Measurements from ENCODE around the gene SLC25A11. TPM values are rescaled to one million over a fixed set of nuclear protein-coding genes. Genes with fewer than 3 reads are reported as not detected.

The SLC25A11 gene
- total RNA-seq, 1 donor: 51.8 TPM

DNA sequence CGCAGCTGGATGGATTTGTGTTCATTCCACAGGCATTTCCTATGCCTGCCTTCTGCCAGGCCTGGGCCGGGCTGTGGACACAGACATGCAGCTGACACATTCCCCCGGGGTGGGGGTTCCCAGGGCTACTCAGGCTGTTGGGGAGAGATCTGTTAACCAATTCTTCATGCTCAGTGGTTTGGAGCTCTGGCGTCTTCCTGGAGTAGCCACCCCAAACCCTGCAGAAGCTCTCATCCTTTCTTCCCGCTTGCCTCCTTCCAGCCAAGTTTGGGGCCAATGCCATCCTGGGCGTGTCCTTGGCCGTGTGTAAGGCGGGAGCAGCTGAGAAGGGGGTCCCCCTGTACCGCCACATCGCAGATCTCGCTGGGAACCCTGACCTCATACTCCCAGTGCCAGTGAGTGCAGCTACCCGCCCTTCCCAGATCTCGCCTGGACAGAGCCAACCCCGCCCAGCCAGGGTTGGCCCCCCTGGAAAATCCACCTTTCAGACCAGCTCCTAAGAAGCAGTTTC is 13.7 kb upstream of the SLC25A11 start:
- TF ChIP-seq, protein P1, sequence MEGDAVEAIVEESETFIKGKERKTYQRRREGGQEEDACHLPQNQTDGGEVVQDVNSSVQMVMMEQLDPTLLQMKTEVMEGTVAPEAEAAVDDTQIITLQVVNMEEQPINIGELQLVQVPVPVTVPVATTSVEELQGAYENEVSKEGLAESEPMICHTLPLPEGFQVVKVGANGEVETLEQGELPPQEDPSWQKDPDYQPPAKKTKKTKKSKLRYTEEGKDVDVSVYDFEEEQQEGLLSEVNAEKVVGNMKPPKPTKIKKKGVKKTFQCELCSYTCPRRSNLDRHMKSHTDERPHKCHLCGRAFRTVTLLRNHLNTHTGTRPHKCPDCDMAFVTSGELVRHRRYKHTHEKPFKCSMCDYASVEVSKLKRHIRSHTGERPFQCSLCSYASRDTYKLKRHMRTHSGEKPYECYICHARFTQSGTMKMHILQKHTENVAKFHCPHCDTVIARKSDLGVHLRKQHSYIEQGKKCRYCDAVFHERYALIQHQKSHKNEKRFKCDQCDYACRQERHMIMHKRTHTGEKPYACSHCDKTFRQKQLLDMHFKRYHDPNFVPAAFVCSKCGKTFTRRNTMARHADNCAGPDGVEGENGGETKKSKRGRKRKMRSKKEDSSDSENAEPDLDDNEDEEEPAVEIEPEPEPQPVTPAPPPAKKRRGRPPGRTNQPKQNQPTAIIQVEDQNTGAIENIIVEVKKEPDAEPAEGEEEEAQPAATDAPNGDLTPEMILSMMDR (IDR thresholded peaks at IDR 0.05; ENCODE audit: insufficient read depth, low read depth, low read length): no peak
- H3K4me3 ChIP-seq (ENCODE audit: low read depth, low read length): no peak overlapping the region
- peak; percentile 75 for DNase-seq (ENCODE audit: low read depth)

DNA sequence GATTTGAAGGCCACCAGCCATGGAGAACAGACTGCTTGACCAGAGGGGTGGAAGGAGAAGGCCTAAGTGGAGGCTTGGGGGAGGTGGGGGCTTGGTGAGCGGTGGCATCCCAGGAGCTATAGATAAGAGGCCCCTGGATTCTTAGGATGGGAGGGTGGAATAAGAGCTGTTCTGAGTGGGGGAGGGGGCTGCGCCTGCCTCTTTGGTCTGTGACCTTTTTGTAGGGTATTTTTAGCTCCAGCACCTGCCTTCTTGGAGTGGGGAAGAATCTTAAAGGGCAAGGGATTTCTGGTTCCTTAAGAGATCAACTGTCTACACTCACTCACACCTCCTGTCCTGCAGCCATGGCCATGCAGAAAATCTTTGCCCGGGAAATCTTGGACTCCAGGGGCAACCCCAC is 11.6 kb upstream of the SLC25A11 start:
- DNase-seq (ENCODE audit: low read depth): no peak
- H3K4me3 ChIP-seq (ENCODE audit: low read depth, low read length): no peak overlapping the region
- TF ChIP-seq, protein P1 (IDR thresholded peaks at IDR 0.05; ENCODE audit: insufficient read depth, low read depth, low read length): no peak

DNA sequence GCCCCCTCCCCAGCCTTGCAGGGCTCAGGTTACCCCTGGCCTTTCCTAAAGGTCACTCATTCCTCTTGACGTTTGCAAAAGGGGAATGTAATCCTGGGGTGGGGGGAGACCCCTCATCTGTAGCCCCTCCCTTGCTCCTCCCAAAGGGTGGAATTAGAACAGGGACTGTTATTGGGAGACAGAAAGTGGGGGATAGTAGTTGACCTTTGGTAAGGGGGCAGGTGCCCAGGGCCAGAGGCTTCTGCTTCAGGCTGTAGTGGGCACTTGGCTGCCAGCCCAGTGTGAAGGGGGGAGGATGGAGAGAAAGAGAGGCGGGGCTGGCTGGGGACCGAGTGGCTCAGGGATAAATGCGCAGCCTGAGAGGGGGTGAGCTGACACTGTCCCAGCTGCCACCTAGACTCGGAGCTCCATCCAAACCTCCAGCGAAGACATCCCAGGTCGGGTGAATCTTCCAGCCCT is 10.9 kb upstream of the SLC25A11 start, which contains the start of gene ENO3:
Gene ENO3 (plus strand): TSS at position 374 of the 459 bp plus-strand sequence. CDS start 711 bp downstream, outside the sequence.
- H3K4me3 ChIP-seq (ENCODE audit: low read depth, low read length): peak within 1 kb of the TSS; percentile 56
- TF ChIP-seq, protein P1 (IDR thresholded peaks at IDR 0.05; ENCODE audit: insufficient read depth, low read depth, low read length): no peak
- DNase-seq (ENCODE audit: low read depth): no peak

DNA sequence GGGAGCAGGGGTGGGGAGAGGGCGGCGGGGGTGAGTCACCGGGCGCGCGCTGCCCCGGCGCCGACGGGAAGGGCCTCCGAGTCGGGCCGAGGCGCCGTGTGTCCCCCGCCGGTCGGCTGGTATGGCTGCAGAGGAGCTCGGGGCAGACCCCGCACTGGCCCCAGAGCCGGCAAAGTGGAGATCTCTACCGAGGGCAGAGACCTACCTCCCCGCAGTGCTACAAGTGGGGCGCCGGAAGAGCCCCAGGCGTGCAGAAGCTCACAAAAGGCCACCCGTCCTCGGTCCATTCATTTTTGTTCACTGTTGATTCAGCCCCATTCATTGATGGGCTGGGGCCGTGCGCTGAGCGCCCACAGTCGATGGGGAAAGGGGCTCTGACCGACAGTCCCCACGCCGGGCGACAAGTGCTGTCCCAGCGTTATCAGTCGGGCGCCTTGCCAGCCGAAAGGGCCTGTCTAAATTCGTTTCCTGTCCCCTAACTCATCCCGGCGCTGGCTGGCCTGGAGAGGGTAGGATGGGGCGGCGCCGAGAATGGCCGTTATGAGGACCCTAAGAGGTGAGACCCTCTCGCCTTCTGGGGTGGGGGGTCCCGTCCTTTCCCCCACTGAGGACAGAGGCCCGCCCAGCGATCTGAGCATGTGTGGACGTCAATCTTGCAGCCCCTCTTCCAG is 10.4 kb upstream of the SLC25A11 start:
- peak overlapping the region; percentile 98 for H3K4me3 ChIP-seq (ENCODE audit: low read depth, low read length)
- TF ChIP-seq, protein P1 (IDR thresholded peaks at IDR 0.05; ENCODE audit: insufficient read depth, low read depth, low read length): no peak
- peak; percentile 37 for DNase-seq (ENCODE audit: low read depth)

DNA sequence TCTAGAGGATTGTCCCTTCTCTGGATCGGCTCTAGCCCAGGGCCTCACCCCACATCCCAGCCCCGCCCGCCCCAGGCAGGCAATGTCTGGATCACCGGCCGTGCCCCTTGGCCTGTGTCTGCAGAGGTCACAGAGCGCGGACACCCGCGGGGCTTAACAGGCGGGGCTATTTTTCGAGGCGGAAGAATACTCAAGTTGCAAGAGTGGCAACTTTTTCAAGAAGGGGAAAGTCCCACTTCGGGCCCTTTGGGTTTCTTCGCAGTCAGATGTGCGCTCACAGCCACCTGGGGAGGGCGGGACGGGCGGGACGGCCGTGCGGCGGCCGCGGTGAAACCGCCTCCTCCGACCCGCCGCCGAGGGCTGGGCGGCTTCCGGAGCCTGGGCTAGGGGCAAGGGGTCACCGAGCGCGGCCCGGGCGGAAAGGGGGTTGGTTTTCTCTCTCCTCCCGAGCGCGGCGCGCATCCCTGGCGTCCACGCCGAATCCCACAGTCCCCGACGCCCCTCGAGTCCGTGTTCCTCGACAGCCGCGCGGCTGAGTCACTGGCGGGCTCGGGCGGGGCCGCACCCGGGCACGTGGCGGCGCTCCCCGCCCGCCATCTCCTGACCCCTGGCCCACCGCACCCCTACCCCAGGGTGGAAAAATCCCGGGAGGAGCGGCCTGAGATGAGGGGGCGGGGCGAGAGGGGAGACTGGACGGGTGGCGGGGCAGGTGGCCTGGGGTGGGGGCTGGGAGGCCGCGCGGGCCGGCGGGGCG is 9.7 kb upstream of the SLC25A11 start:
- peak overlapping the region; percentile 98 for H3K4me3 ChIP-seq (ENCODE audit: low read depth, low read length)
- peak; percentile 88 for DNase-seq (ENCODE audit: low read depth)
- TF ChIP-seq, protein P1 (IDR thresholded peaks at IDR 0.05; ENCODE audit: insufficient read depth, low read depth, low read length): no peak

DNA sequence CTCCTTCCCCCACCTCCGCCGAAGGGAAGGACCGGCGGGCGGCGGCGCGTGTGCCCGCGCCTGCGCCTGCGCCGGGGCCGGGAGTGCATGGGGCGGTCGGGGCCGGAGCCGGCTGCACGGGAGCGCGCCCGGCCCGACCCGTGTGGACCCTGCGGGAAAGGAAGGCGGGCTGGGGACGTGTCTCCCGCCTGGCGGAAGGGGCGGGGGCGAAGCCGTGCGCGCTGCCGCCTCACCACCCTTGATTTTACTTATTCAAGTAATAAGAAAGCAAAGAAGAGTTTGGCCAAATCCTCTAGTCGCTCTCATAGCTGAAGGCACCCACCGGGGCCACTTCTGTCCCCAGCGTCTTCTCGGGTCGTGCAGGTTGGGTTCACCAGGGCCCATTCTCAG is 9.1 kb upstream of the SLC25A11 start:
- peak; percentile 91 for DNase-seq (ENCODE audit: low read depth)

More for the DNA sequence above, 9.1 kb upstream of the SLC25A11 start:
- peak overlapping the region; percentile 98 for H3K4me3 ChIP-seq (ENCODE audit: low read depth, low read length)
- TF ChIP-seq, protein P1 (IDR thresholded peaks at IDR 0.05; ENCODE audit: insufficient read depth, low read depth, low read length): no peak
